CD8-positive, alpha-beta memory T cell (primary cell): Measurements from ENCODE around the gene KLRF2. TPM values are rescaled to one million over a fixed set of nuclear protein-coding genes. Genes with fewer than 3 reads are reported as not detected.

Source experiments
- CTCF ChIA-PET: fragments of 350-600 bp; sonication (Branson Sonifier 250); formaldehyde crosslinking; loops from one replicate; lab custom pipeline; 2021; ENCODE audit warnings: antibody characterized with exemption; lab: Charles Lee
- POLR2A ChIA-PET: fragments of 350-600 bp; sonication (Branson Sonifier 250); formaldehyde crosslinking; loops from one replicate; lab custom pipeline; 2021; ENCODE audit warnings: antibody characterized with exemption; lab: Charles Lee
- DNase-seq, 5 donors: peaks; one replicate each; pipeline versions ENCODE4 v3.0.0 to v3.0.0-alpha.2; 2020 to 2022; ENCODE audit warnings: mixed read lengths in 1 of 5
- H3K27ac ChIP-seq: one replicate; pipeline ENCODE4 v1.7.0; 2013; ENCODE audit warnings: low read depth, mild to moderate bottlenecking, low read length, moderate library complexity
- H3K27me3 ChIP-seq: 2 replicates; pipeline ENCODE4 v1.7.0; 2013; ENCODE audit warnings: low read length, mild to moderate bottlenecking; ENCODE audit not compliant: insufficient read depth, poor library complexity, severe bottlenecking
- H3K36me3 ChIP-seq: 2 replicates; pipeline ENCODE4 v1.7.0; 2013; ENCODE audit warnings: mild to moderate bottlenecking, low read length, moderate library complexity; ENCODE audit not compliant: insufficient read depth
- H3K4me1 ChIP-seq: 2 replicates; pipeline ENCODE4 v1.7.0; 2013; ENCODE audit warnings: mild to moderate bottlenecking, low read length, moderate library complexity; ENCODE audit not compliant: insufficient read depth
- H3K4me3 ChIP-seq: 2 replicates; pipeline ENCODE4 v1.7.0; 2013; ENCODE audit warnings: mild to moderate bottlenecking, low read length
- H3K9me3 ChIP-seq: 2 replicates; pipeline ENCODE4 v1.7.0; 2013; ENCODE audit warnings: mild to moderate bottlenecking, low read length
- H3K27ac Mint-ChIP-seq, 8 donors: one replicate each; pipeline ENCODE4 v1.8.0; 2020 to 2021; ENCODE audit warnings: mixed read lengths in 8 of 8, mild to moderate bottlenecking in 6 of 8, inconsistent platforms in 3 of 8, moderate library complexity in 3 of 8
- H3K27me3 Mint-ChIP-seq, 2 donors: one replicate each; pipeline ENCODE4 v1.8.0; 2020 to 2021; ENCODE audit warnings: mixed read lengths in 2 of 2, mild to moderate bottlenecking in 1 of 2, moderate library complexity in 1 of 2
- H3K36me3 Mint-ChIP-seq, 3 donors: one replicate each; pipeline ENCODE4 v1.8.0; 2020 to 2021; ENCODE audit warnings: mixed read lengths in 3 of 3, inconsistent platforms in 1 of 3, mild to moderate bottlenecking in 1 of 3
- H3K4me1 Mint-ChIP-seq, 3 donors: one replicate each; pipeline ENCODE4 v1.8.0; 2020 to 2021; ENCODE audit warnings: mixed read lengths in 3 of 3, inconsistent platforms in 1 of 3, mild to moderate bottlenecking in 1 of 3
- H3K4me3 Mint-ChIP-seq, 7 donors: one replicate each; pipeline ENCODE4 v1.8.0; 2020 to 2021; ENCODE audit warnings: mixed read lengths in 7 of 7, mild to moderate bottlenecking in 6 of 7, moderate library complexity in 4 of 7, inconsistent platforms in 2 of 7
- H3K9me3 Mint-ChIP-seq, 5 donors: one replicate each; pipeline ENCODE4 v1.8.0; 2020 to 2022; ENCODE audit warnings: mixed read lengths in 5 of 5, mild to moderate bottlenecking in 3 of 5, moderate library complexity in 2 of 5, inconsistent platforms in 1 of 5
- polyA plus RNA-seq: library from polyadenylated mRNA; unstranded; fragments of 300-500 nt; fragmentation: Illumina TruSeq; gene quantifications from one replicate; pipeline ENCODE4 v1.2.3, GENCODE V29; 2021
- total RNA-seq, 2 experiments: library from RNA; stranded (reverse); gene quantifications; one replicate each; pipeline ENCODE4 v1.2.3, GENCODE V29; 2021

KLRF2 gene
- total and polyA plus RNA-seq, 3 experiments from 2014 or later: not detected

DNA sequence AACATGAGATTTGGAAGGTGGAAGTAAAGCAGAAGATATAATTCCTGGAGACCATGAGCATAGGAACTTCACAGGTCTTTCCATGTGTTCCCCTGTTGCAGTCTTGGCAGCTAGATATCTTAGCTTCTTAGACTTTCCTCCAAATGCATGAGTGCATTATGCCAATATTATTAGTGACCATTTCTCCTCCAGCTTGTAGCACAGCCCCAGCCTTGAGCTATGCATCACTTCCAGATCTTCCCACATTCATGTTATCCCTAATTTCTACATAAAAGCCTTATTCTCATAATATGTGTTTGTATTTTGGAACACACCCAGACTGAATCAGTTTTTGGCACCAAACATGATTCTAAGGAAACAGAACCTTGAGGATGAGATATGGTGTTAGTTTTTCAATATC is 23.2 kb upstream of the KLRF2 start:
- peaks cover 44 to 80% (median 45%) of the 10 kb centered on the region in 3 donors for H3K36me3 Mint-ChIP-seq
- no peaks in the 10 kb centered on the region for H3K27me3 ChIP-seq

DNA sequence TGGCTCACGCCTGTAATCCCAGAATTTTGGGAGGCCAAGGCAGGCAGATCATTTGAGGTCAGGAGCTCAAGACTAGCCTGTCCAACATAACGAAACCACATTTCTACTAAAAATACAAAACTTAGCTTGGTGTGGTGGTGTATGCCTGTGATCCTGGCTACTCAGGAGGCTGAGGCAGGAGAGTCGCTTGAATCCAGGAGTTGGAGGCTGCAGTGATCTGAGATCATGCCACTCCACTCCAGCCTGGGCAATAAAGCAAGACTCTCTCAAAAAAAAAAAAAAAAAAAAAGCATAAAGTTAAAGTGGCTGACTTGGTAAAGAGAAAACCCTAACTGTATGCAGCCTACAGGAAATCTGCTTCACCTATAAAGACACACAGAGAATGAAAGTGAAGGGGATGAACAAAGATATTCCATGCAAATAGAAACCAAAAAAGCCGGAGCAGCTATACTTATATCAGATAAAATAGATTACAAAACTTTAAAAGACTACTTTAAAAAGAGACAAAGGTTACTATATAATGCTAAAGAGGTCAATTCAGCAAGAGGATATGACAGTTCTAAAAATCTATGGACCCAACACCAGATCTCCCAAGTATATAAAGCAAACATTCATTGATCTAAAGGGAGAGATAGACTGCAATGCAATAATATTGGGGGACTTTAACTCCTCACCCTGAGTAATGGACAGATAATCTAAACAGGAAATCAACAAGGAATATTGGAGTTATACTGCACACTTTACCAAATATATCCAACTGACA is 16.2 kb upstream of the KLRF2 start:
- Mint-ChIP-seq H3K27me3 (no peaks in the 10 kb centered on the region), H3K4me1 (peaks cover 47 to 65% (median 52%) of the 10 kb centered on the region in 3 donors), H3K4me3 (peak overlapping the region; percentile 83 to 97 (median 90)), H3K36me3 (peaks cover 30 to 66% (median 30%) of the 10 kb centered on the region in 3 donors), H3K9me3 (peaks cover 13 to 15% (median 14%) of the 10 kb centered on the region in 5 donors), H3K27ac (peak overlapping the region; percentile 25 to 89 (median 84))
- H3K4me1 ChIP-seq: peaks cover 25% of the 10 kb centered on the region
- DNase-seq: peak in 1 of 5 donors; percentile 37
- H3K9me3 ChIP-seq: peaks cover 9% of the 10 kb centered on the region
- peak overlapping the region; percentile 64 for H3K27ac ChIP-seq
- H3K27me3 ChIP-seq: no peaks in the 10 kb centered on the region
- no peaks in the 10 kb centered on the region for H3K36me3 ChIP-seq
- CTCF ChIA-PET: interaction anchor here (1.5 kb wide), 1 partner anchor 14 kb away, joined by 4 read pairs; no protein-coding TSS in a partner anchor
- H3K4me3 ChIP-seq: peak overlapping the region; percentile 52
- POLR2A ChIA-PET: interaction anchor here (0.7 to 1.2 kb wide), 2 partner anchors 41 to 226 kb away, joined by 4 to 8 read pairs; no protein-coding TSS in a partner anchor

More for the DNA sequence above, 23.2 kb upstream of the KLRF2 start:
- POLR2A ChIA-PET: interaction anchor here (0.8 kb wide), 1 partner anchor 11 kb away, joined by 3 read pairs; the partner anchor contains the start of gene CLEC2B
- Mint-ChIP-seq H3K27ac (no peak overlapping the region), H3K4me1 (peaks cover 72 to 94% (median 89%) of the 10 kb centered on the region in 3 donors), H3K27me3 (no peaks in the 10 kb centered on the region), H3K9me3 (peaks cover 1 to 3% (median 2%) of the 10 kb centered on the region in 5 donors), H3K4me3 (peak overlapping the region in 1 of 7 donors; percentile 0)
- CTCF ChIA-PET: interaction anchor here (1.2 to 1.5 kb wide), 3 partner anchors 11 to 60 kb away, joined by 3 to 5 read pairs (median 5); partner anchors contain the start of gene CLEC2B
- H3K36me3 ChIP-seq: peaks cover 38% of the 10 kb centered on the region
- peaks cover 48% of the 10 kb centered on the region for H3K4me1 ChIP-seq
- no peaks in the 10 kb centered on the region for H3K9me3 ChIP-seq
- DNase-seq: no peak
- no peak overlapping the region for H3K27ac ChIP-seq
- no peak overlapping the region for H3K4me3 ChIP-seq

DNA sequence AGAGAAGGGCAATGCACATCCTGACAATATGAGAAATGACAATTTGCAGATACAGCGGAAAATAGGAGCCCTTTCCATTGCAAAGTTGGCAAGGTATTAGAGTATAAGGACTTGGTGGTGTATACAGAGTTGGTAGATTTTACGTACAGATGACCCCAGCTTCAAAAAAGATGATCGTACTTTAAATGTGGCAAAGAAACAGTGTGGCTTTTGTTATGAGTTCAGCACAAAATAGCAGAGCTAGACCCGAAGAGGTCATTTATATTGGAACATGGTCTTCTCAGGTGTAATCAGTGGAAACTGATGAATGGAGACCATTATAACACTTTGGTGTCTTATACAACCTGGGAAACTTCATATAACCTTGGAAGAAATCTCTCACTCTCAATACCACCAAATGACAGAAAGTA is 14.4 kb upstream of the KLRF2 start:
- POLR2A ChIA-PET: interaction anchor here (1.3 kb wide), 1 partner anchor 106 kb away, joined by 6 read pairs; the partner anchor contains the start of gene CD69

DNA sequence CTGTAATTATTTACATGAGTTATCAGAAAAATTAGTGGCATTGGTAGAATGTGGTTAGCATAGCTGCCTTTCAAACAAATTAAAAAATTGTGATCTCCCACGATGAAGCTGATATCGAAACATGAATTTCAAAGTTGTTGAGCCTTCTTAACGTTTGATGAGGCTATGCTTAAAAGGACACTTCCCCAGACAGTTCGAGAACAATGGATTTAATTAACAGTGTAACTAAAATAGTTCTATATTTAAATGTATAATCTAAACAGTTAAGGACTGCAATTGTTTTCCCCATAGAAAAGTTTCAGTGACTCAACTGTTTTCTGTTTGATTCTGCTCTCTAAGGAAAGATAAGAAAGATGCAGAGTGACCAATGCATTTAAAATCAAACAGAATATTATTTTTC is 13.8 kb upstream of the KLRF2 start:
- DNase-seq: no peak
- CTCF ChIA-PET: interaction anchor here (0.8 to 1.8 kb wide), 4 partner anchors 10 to 125 kb away, joined by 3 to 7 read pairs (median 4); no protein-coding TSS in a partner anchor
- H3K27ac Mint-ChIP-seq: peak overlapping the region; percentile 59 to 98 (median 86)

More for the DNA sequence above, 14.4 kb upstream of the KLRF2 start:
- Mint-ChIP-seq H3K9me3 (peaks cover 13 to 15% (median 14%) of the 10 kb centered on the region in 5 donors), H3K4me3 (peak overlapping the region; percentile 87 to 97 (median 90)), H3K36me3 (peaks cover 23 to 55% (median 25%) of the 10 kb centered on the region in 3 donors), H3K4me1 (peaks cover 44 to 63% (median 46%) of the 10 kb centered on the region in 3 donors), H3K27ac (peak overlapping the region; percentile 11 to 98 (median 88)), H3K27me3 (no peaks in the 10 kb centered on the region)
- Histone ChIP-seq H3K4me1 (peaks cover 20% of the 10 kb centered on the region), H3K9me3 (peaks cover 9% of the 10 kb centered on the region), H3K36me3 (no peaks in the 10 kb centered on the region), H3K27me3 (no peaks in the 10 kb centered on the region), H3K4me3 (peak overlapping the region; percentile 83), H3K27ac (peak overlapping the region; percentile 64)
- CTCF ChIA-PET: interaction anchor here (0.8 to 1.8 kb wide), 5 partner anchors 10 to 124 kb away, joined by 3 to 7 read pairs (median 4); no protein-coding TSS in a partner anchor
- no peak for DNase-seq

DNA sequence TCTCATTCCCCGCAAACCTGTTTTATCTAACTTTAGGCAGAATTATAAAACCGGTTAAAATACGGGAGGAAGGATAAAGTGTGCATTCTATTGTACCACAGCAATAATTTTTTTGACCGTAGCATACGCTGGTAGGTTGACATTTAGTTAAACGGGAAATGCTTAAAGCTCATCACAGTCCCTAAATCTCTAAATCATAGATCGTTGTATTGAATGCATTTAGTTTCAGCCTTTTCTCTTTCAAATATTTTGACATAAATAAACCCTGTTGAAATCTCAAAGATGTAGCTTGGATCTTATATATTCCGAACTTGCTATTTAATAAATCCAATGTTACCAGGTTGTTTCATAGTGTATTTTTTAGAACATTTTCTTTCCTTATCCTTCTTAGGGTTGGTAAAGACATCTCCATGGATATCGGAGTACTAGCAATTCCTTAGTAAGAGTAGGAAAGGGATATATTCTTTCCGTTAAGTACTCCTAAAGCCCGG is 12.9 kb upstream of the KLRF2 start:
- no peaks in the 10 kb centered on the region for H3K27me3 ChIP-seq
- H3K36me3 Mint-ChIP-seq: peaks cover 14 to 45% (median 15%) of the 10 kb centered on the region in 3 donors
- no peaks in the 10 kb centered on the region for H3K27me3 Mint-ChIP-seq
- POLR2A ChIA-PET: interaction anchor here (0.9 to 2.0 kb wide), 7 partner anchors 9 to 344 kb away, joined by 3 to 21 read pairs (median 4); partner anchors contain the start of gene CD69
- peak overlapping the region; percentile 85 to 100 (median 96) for H3K27ac Mint-ChIP-seq
- peaks cover 32 to 51% (median 34%) of the 10 kb centered on the region in 3 donors for H3K4me1 Mint-ChIP-seq
- DNase-seq: peak in 1 of 5 donors; percentile 33
- H3K4me1 ChIP-seq: peaks cover 11% of the 10 kb centered on the region
- H3K4me3 Mint-ChIP-seq: peak overlapping the region; percentile 88 to 97 (median 91)
- CTCF ChIA-PET: interaction anchor here (0.6 to 1.8 kb wide), 4 partner anchors 11 to 55 kb away, joined by 3 to 9 read pairs (median 6); no protein-coding TSS in a partner anchor
- peaks cover 8 to 10% (median 10%) of the 10 kb centered on the region in 5 donors for H3K9me3 Mint-ChIP-seq
- H3K9me3 ChIP-seq: peaks cover 8% of the 10 kb centered on the region
- H3K4me3 ChIP-seq: peak overlapping the region; percentile 65
- H3K36me3 ChIP-seq: no peaks in the 10 kb centered on the region
- H3K27ac ChIP-seq: peak overlapping the region; percentile 73

More for the DNA sequence above, 13.8 kb upstream of the KLRF2 start:
- peaks cover 9% of the 10 kb centered on the region for H3K9me3 ChIP-seq
- Mint-ChIP-seq H3K27me3 (no peaks in the 10 kb centered on the region), H3K9me3 (peaks cover 13 to 15% (median 14%) of the 10 kb centered on the region in 5 donors), H3K36me3 (peaks cover 21 to 53% (median 23%) of the 10 kb centered on the region in 3 donors), H3K4me1 (peaks cover 40 to 60% (median 42%) of the 10 kb centered on the region in 3 donors), H3K4me3 (peak overlapping the region; percentile 87 to 97 (median 90))
- no peaks in the 10 kb centered on the region for H3K36me3 ChIP-seq
- H3K4me3 ChIP-seq: peak overlapping the region; percentile 83
- POLR2A ChIA-PET: interaction anchor here (0.7 to 1.3 kb wide), 3 partner anchors 41 to 346 kb away, joined by 3 to 6 read pairs (median 3); partner anchors contain the start of gene CD69
- peak overlapping the region; percentile 64 for H3K27ac ChIP-seq
- no peaks in the 10 kb centered on the region for H3K27me3 ChIP-seq
- H3K4me1 ChIP-seq: peaks cover 16% of the 10 kb centered on the region

DNA sequence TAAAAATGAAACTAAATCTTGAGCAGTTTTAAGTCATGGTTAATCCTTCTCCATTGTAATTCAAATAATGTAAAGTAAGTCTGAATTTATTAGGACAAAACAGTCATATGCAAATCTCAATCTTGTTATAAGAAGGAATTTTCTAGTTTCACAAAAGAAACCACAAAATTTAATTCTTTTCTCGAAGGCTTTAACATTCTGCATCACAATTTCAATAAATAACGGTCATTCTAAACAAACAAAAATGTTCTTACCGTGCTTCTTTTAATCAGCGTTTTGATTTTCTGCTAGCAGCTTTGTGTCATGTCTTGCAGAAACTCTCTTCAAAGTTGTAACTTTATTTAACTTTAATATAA is 12.4 kb upstream of the KLRF2 start:
- peaks cover 3 to 5% (median 4%) of the 10 kb centered on the region in 5 donors for H3K9me3 Mint-ChIP-seq
- Histone ChIP-seq H3K27me3 (no peaks in the 10 kb centered on the region), H3K36me3 (no peaks in the 10 kb centered on the region), H3K4me1 (peaks cover 11% of the 10 kb centered on the region), H3K4me3 (peak overlapping the region; percentile 65), H3K27ac (peak overlapping the region; percentile 73), H3K9me3 (peaks cover 2% of the 10 kb centered on the region)
- ChIA-PET POLR2A (interaction anchor here (0.8 to 2.0 kb wide), 8 partner anchors 9 to 420 kb away, joined by 3 to 21 read pairs (median 4); partner anchors contain the start of gene CD69), CTCF (interaction anchor here (0.8 to 1.8 kb wide), 7 partner anchors 10 to 70 kb away, joined by 3 to 9 read pairs (median 4); no protein-coding TSS in a partner anchor)
- H3K36me3 Mint-ChIP-seq: peaks cover 9 to 39% (median 9%) of the 10 kb centered on the region in 3 donors
- peaks cover 26 to 46% (median 29%) of the 10 kb centered on the region in 3 donors for H3K4me1 Mint-ChIP-seq
- no peaks in the 10 kb centered on the region for H3K27me3 Mint-ChIP-seq
- peak overlapping the region; percentile 88 to 97 (median 91) for H3K4me3 Mint-ChIP-seq
- no peak for DNase-seq
- H3K27ac Mint-ChIP-seq: peak overlapping the region; percentile 89 to 100 (median 96)
